ENCODE results near the gene PIM3. TPM values are rescaled to one million over a fixed set of nuclear protein-coding genes. Genes with fewer than 3 reads are reported as not detected.

The PIM3 gene
- polyA plus RNA-seq, 3 donors: 60.3 to 225 (median 87.5) TPM

- WGBS, 3 donors: 57 to 84% (median 72%) methylated on average over 24 of the region's 24 CpGs
- no peak overlapping the region for H3K27ac ChIP-seq (ENCODE audit: low read depth, low read length)
Measured at GRCh38 chr22:49925525-49926128, 34.9 kb upstream of the PIM3 start.

- 80 to 85% (median 82%) methylated on average over 16 to 17 of the region's 18 CpGs for WGBS, 3 donors
- no peak overlapping the region for H3K27ac ChIP-seq (ENCODE audit: low read depth, low read length)
Measured at GRCh38 chr22:49926916-49927315, 33.7 kb upstream of the PIM3 start.

- H3K27ac ChIP-seq (ENCODE audit: low read depth, low read length): no peak overlapping the region
- 91 to 95% (median 94%) methylated on average over 19 to 26 of the region's 26 CpGs for WGBS, 3 donors
Measured at GRCh38 chr22:49927483-49928184, 32.9 kb upstream of the PIM3 start.

DNA sequence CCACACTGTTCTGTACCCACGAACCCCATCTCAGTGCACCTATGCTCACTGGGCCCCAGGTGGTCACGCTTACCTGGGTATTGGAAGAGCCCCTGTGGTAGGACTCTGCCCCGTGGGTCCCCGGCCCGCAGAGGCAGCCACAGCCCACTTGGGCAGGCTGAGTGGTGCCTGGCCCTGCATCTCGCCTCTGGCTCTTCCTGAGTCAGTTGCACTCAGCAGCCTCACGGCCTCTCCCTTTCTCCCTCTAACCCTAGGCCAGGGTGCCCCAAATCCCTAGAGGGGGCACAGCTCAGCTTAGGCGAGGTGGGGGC, 32.4 kb upstream of the PIM3 start:
- H3K27ac ChIP-seq (ENCODE audit: low read depth, low read length): no peak overlapping the region
- WGBS, 3 donors: 89 to 92% (median 92%) methylated on average over 8 of the region's 8 CpGs

- H3K27ac ChIP-seq (ENCODE audit: low read depth, low read length): no peak overlapping the region
- WGBS, 3 donors: 42 to 46% (median 46%) methylated on average over 33 to 38 of the region's 38 CpGs
Measured at GRCh38 chr22:49928555-49929210, 31.9 kb upstream of the PIM3 start.

DNA sequence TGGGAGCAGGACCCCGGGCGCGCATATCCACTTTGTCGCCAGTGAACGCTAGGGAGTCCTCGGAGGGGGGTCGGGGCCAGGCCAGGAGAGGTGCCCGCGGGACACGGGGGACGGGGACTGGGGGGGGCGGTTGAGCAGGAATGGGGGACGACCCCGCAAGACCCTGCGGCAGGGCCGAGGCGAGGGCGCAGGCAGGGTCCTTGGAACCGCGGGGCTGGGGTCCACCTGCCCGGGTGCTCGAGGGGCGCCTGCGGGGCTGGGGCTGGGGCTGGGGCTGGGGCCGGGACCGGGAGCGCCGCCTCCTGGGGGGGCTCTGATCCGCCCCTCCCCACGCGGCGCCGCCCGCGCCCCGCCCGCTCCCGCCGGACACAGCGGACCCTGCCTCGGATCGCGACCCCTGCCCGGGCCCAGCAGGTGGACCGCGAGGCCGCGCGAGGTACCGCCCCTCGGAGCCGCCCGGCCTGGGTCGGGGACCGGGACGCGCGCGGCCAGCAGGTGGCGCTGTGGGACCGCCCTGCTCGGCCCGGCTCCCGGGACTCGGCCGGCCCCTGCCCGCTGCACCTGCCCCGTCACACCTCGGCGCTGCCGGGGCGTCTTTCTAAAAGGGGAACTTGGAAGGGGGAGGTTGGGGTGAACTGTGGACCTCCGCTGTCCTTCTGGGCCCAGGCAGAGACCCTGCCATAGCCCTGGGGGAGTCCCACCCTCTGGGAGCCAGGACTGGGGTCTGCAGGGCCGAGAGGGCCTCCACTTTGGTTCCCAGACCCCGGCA, 31.2 kb upstream of the PIM3 start:
- H3K27ac ChIP-seq (ENCODE audit: low read depth, low read length): no peak overlapping the region
- 3 to 4% (median 4%) methylated on average over 37 to 75 of the region's 75 CpGs for WGBS, 3 donors

DNA sequence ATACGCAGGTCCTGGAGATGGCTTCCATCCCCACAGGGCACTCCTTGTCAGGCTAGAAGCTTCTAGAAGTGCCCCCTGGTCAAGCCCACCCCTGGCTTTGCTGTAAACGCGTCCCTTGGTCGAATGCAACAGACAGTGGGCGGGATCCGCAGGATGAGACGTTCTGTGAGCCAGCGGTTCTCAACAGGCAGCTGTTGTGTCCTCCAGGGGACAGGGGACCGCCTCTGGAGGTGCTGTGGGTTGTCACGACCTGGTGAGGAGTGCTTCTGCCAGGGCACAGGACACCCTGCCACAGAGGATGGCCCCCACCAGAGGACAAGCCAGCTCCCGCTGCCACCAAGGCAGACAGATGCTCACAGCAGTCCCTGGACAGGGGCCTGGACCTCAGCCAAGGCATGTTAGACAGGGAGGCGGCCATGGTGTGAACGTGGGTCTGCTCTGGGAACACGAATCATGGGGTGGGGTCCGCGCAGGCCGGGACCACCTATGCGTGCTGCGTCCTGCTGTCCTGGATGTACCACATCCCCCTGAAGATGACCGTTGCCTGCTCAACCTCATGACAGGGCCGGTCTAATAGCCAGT, 30.5 kb upstream of the PIM3 start:
- H3K27ac ChIP-seq (ENCODE audit: low read depth, low read length): no peak overlapping the region
- WGBS, 3 donors: 61 to 75% (median 66%) methylated on average over 21 of the region's 21 CpGs

- WGBS, 3 donors: 45 to 52% (median 47%) methylated on average over 14 of the region's 14 CpGs
- H3K27ac ChIP-seq (ENCODE audit: low read depth, low read length): no peak overlapping the region
Measured at GRCh38 chr22:49930596-49931412, 29.8 kb upstream of the PIM3 start.

GRCh38 chr22:49933236-49934159, 27.1 kb upstream of the PIM3 start:
- 67 to 77% (median 70%) methylated on average over 27 of the region's 27 CpGs for WGBS, 3 donors
- H3K27ac ChIP-seq (ENCODE audit: low read depth, low read length): peak overlapping the region; percentile 97

- 38 to 41% (median 40%) methylated on average over 18 to 24 of the region's 24 CpGs for WGBS, 3 donors
- peak overlapping the region; percentile 97 for H3K27ac ChIP-seq (ENCODE audit: low read depth, low read length)
Measured at GRCh38 chr22:49934160-49934890, 26.2 kb upstream of the PIM3 start.

DNA sequence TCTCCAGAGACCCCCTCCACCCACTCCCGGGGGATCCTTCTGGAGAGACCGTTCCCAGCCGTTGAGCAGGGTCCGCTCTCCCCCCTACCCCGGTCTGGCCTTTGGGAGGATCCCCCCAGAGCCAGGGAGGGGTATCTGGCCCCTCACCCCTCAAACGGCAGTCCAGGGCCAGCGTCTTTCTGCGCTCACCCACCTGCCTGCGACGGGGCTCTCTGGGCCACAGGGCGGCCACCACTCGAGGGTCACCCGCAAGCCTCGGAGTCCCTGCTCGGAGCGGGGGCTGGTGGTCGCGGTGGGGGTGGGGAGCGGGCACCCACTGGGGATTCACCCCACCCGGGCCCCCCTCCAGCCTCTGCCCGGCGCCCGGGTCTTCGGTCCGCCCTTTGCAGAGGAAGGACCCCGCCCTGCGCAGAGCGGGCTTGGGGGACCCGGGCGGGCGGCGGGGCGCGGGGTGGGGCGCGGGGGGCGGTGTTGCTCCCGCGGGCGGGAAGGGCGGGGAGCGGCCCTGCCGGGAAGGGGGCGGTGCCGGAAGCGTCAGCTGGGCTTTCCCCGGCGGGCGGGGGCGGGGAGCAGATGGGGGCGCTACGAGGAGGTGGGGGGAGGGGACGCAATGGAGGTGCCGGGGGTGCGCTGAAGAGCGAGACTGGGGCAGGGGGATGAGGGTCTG, 25.5 kb upstream of the PIM3 start:
- 4 to 10% (median 6%) methylated on average over 36 to 54 of the region's 56 CpGs for WGBS, 3 donors
- H3K27ac ChIP-seq (ENCODE audit: low read depth, low read length): peak overlapping the region; percentile 97

DNA sequence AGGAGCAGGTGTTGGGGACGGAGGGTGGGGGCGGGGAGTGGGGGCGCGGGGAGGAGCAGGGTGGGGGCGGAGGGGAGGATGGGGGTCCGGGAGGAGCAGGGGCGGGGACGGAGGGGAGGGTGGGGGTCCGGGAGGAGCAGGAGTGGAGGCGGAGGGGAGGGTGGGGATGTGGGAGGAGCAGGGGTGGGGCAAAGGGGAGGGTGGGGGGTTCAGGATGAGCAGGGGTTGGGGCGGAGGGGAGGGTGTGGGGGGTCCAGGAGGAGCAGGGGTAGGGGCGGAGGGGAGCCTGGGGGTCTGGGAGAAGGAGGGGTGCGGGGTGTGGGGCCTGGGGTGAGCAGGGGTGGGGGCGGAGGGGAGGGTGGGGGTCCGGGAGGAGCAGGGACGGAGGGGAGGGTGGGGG, 25.0 kb upstream of the PIM3 start:
- no peak overlapping the region for H3K27ac ChIP-seq (ENCODE audit: low read depth, low read length)
- 7 to 10% (median 9%) methylated on average over 4 to 14 of the region's 16 CpGs for WGBS, 3 donors

DNA sequence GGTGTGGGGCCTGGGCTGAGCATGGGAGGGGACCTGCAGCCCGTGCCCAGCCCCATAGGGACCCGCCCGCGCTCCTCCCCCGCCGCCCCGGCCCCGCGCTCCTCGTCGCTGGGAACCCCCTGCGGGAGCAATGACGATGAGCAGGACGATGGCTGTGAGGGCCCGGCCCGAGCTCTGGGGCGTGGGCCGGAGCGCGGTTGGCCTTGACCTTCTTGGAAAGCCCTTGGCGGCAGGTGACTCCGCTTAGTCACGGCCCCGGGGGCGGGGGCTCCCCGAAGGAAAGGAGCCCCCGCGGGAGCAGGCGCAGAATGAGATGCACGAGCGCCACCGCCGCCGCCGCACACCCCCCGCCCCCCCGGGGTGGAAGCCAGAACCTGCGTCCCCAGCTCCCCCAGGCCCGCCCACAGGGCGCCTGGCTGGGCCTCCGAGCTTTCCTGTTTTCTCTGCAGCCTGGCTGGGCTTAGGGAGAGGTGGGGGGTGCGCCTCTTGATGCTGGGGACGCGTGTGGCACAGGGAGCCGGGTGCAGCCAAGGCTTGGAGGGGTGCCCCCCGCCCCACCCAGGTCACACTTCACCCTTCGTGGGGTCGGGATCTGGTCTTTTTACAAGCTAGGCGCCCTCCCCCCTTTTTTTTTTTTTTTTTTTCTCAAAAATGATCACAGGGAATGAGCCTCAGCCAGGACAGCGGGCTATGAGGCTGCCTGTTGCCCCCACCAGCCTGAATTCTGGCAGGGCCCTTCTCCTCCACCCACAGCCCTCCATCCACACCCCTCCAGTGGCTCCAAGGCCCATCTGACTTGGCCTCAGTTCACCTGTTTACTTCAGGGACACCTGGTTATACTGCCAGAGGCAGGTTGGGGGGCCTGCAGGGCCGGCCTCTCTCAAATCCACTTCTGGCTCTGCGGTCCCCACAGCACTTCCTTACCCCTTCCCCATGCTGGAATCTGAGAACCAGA, 24.3 kb upstream of the PIM3 start:
- H3K27ac ChIP-seq (ENCODE audit: low read depth, low read length): peak overlapping the region; percentile 69
- 3 to 8% (median 4%) methylated on average over 28 to 52 of the region's 52 CpGs for WGBS, 3 donors

DNA sequence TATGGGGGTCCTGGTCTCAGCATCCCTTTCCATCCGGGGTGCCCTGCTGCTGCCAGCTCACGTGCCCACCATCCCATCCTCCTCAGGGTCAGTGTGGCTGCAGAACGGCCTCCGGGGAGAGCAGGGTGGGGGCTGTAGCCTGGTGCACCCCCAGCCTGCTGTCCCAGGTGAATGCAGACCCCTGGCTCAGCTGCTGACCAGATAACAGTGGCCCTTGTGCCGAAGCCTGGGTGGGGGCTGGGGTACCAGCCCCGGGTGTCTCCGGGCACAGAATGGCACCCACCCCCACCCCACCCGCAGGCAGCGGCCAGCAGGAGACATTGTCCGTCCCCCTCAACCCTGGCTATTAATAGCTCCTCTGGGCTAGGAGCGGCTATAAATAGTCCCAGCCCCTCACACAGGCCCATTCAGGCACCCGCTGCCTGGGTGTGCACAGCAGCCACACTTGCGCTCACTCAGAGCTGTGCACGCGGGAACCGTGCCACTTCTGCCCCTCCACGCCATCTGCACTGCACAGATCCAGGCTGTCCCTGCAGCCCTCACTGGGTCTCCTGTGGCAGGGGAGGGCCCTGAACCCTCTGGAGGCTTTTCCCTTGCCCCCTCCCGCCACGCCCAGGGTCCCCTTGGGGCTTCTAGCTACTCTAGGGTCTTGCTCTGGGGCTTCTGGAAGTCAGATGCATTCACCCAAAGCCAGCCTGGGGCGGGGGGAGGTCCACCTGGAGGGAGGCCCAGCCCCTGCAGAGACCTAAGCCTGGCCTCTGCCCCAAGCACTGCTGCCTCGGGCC, 23.4 kb upstream of the PIM3 start:
- H3K27ac ChIP-seq (ENCODE audit: low read depth, low read length): peak overlapping the region; percentile 69
- 48 to 52% (median 51%) methylated on average over 17 to 21 of the region's 21 CpGs for WGBS, 3 donors
